H1 (cell line): Measurements from ENCODE around the gene RMRP. TPM values are rescaled to one million over a fixed set of nuclear protein-coding genes. Genes with fewer than 3 reads are reported as not detected.
"Not testable (repeated sequence)": the region's sequence is repeated elsewhere in the genome, so short reads cannot be mapped to it uniquely, and the experiment has no call there.

Source experiments
- CTCF ChIA-PET: fragments of 300-600 bp; sonication (Branson Sonifier 250); formaldehyde crosslinking; loops from one replicate; lab custom pipeline; 2021; ENCODE audit not compliant: partially characterized antibody; lab: Charles Lee
- POLR2A ChIA-PET: fragments of 300-600 bp; sonication (Branson Sonifier 250); formaldehyde crosslinking; loops from one replicate; lab custom pipeline; 2021; ENCODE audit warnings: inconsistent platforms; ENCODE audit not compliant: partially characterized antibody; lab: Charles Lee
- DNase-seq, 2 experiments: peaks; one replicate each; pipeline versions ENCODE4 v3.0.0 to v3.0.0-alpha.2; 2010 to 2022; ENCODE audit warnings: low spot score in 2 of 2, low read depth in 1 of 2, mixed read lengths in 1 of 2
- FAIRE-seq: peaks from 2 replicates; lab custom pipeline; 2011; peaks lifted over from hg19 to GRCh38; lab: Jason Lieb, UNC
- H2AFZ ChIP-seq: 2 replicates; pipeline ENCODE4 v1.8.1; 2012; ENCODE audit warnings: low read length, inconsistent platforms
- H2AK5ac ChIP-seq: 2 replicates; pipeline ENCODE4 v1.6.1; 2013; ENCODE audit warnings: low read depth, low read length
- H2BK120ac ChIP-seq: replicated peaks from 2 replicates; pipeline ENCODE3; 2013; ENCODE audit warnings: low read depth, low read length, inconsistent platforms
- H2BK12ac ChIP-seq: 2 replicates; pipeline ENCODE4 v1.6.1; 2013; ENCODE audit warnings: low read depth, low read length
- H2BK15ac ChIP-seq: 2 replicates; pipeline ENCODE4 v1.6.1; 2013; ENCODE audit warnings: low read length
- H2BK20ac ChIP-seq: 2 replicates; pipeline ENCODE4 v1.6.1; 2013; ENCODE audit warnings: low read length
- H2BK5ac ChIP-seq: 2 replicates; pipeline ENCODE4 v1.6.1; 2013; ENCODE audit warnings: low read depth, low read length
- H3K14ac ChIP-seq: 2 replicates; pipeline ENCODE4 v1.6.1; 2013; ENCODE audit warnings: inconsistent platforms; ENCODE audit not compliant: insufficient read length
- H3K18ac ChIP-seq: 2 replicates; pipeline ENCODE4 v1.6.1; 2013; ENCODE audit warnings: low read length; ENCODE audit errors: extremely low read depth
- H3K23ac ChIP-seq: 2 replicates; pipeline ENCODE4 v1.6.1; 2013; ENCODE audit warnings: inconsistent platforms; ENCODE audit not compliant: insufficient read length
- H3K23me2 ChIP-seq: 2 replicates; pipeline ENCODE4 v1.6.1; 2013; ENCODE audit warnings: low read depth, low read length
- H3K27ac ChIP-seq: 2 replicates; pipeline ENCODE4 v1.6.1; 2011; ENCODE audit warnings: low read depth, low read length, inconsistent platforms
- H3K27me3 ChIP-seq, 4 experiments: replicated peaks in 1 of 4; 1 replicate in 1 of 4; 2 replicates in 3 of 4; pipeline versions ENCODE4 v1.6.1 to v1.8.1; 2011 to 2013; ENCODE audit warnings: low read length in 3 of 4, mild to moderate bottlenecking in 3 of 4, inconsistent platforms in 2 of 4, mixed read lengths in 2 of 4, moderate library complexity in 1 of 4; ENCODE audit not compliant: control insufficient read depth in 3 of 4, insufficient read depth in 3 of 4; ENCODE audit errors: extremely low read depth in 1 of 4
- H3K36me3 ChIP-seq, 4 experiments: 2 replicates each; pipeline versions ENCODE4 v1.6.1 to v1.8.1; 2011 to 2013; ENCODE audit warnings: mild to moderate bottlenecking in 4 of 4, low read length in 3 of 4, moderate library complexity in 2 of 4, control low read depth in 1 of 4, inconsistent platforms in 1 of 4; ENCODE audit not compliant: insufficient read depth in 4 of 4, control insufficient read depth in 2 of 4
- H3K4ac ChIP-seq: replicated peaks from 2 replicates; pipeline ENCODE3; 2013; ENCODE audit warnings: low read length, low read depth, mixed read lengths, inconsistent platforms; ENCODE audit not compliant: insufficient read length
- H3K4me1 ChIP-seq, 4 experiments: replicated peaks in 1 of 4; 1 replicate in 1 of 4; 2 replicates in 3 of 4; pipeline versions ENCODE4 v1.6.1 to v1.8.1; 2011 to 2013; ENCODE audit warnings: low read length in 3 of 4, inconsistent platforms in 2 of 4, mixed read lengths in 1 of 4; ENCODE audit not compliant: insufficient read depth in 4 of 4, control insufficient read depth in 3 of 4
- H3K4me2 ChIP-seq, 2 experiments: 2 replicates each; pipeline versions ENCODE4 v1.6.1 to v1.8.1; 2011 to 2013; ENCODE audit warnings: low read depth in 2 of 2, low read length in 2 of 2, control low read depth in 1 of 2, inconsistent platforms in 1 of 2, mild to moderate bottlenecking in 1 of 2; ENCODE audit not compliant: insufficient read depth in 1 of 2
- H3K4me3 ChIP-seq, 4 experiments: fragments of 200-600, 300-600 bp in 1 of 4; sonication (generic), shearing (Covaris generic), sonication (Bioruptor Twin) in 1 of 4; 2 replicates each; pipeline versions ENCODE4 v1.5.1 to v1.8.1; 2011 to 2016; ENCODE audit warnings: low read length in 4 of 4, low read depth in 3 of 4, control low read depth in 2 of 4, inconsistent platforms in 2 of 4, mild to moderate bottlenecking in 2 of 4, mixed read lengths in 1 of 4, moderate library complexity in 1 of 4; ENCODE audit not compliant: insufficient read depth in 2 of 4; ENCODE audit errors: extremely low read depth in 1 of 4
- H3K56ac ChIP-seq: replicated peaks from 2 replicates; pipeline ENCODE3; 2013; ENCODE audit warnings: low read depth, mild to moderate bottlenecking, mixed read lengths, low read length, inconsistent platforms; ENCODE audit not compliant: insufficient read length
- H3K79me1 ChIP-seq: 2 replicates; pipeline ENCODE4 v1.6.1; 2013; ENCODE audit warnings: low read depth, low read length, control low read depth
- H3K79me2 ChIP-seq, 2 experiments: 2 replicates each; pipeline versions ENCODE4 v1.6.1 to v1.8.1; 2012 to 2013; ENCODE audit warnings: low read length in 2 of 2, mild to moderate bottlenecking in 2 of 2, inconsistent platforms in 1 of 2; ENCODE audit not compliant: insufficient read depth in 2 of 2, control insufficient read depth in 1 of 2
- H3K9ac ChIP-seq, 4 experiments: replicated peaks in 1 of 4; 1 replicate in 1 of 4; 2 replicates in 3 of 4; pipeline versions ENCODE4 v1.6.1 to v1.8.1; 2011 to 2013; ENCODE audit warnings: low read depth in 3 of 4, low read length in 3 of 4, control low read depth in 2 of 4, mild to moderate bottlenecking in 2 of 4, moderate library complexity in 2 of 4, inconsistent platforms in 1 of 4; ENCODE audit errors: extremely low read depth in 1 of 4
- H3K9me3 ChIP-seq, 2 experiments: 2 replicates each; pipeline versions ENCODE4 v1.6.1 to v1.8.1; 2012 to 2013; ENCODE audit warnings: mild to moderate bottlenecking in 2 of 2, moderate library complexity in 2 of 2, control low read depth in 1 of 2, inconsistent platforms in 1 of 2, low read depth in 1 of 2, low read length in 1 of 2, mixed read lengths in 1 of 2; ENCODE audit not compliant: insufficient read depth in 2 of 2
- H4K20me1 ChIP-seq, 2 experiments: replicated peaks in 1 of 2; 2 replicates each; pipeline versions ENCODE3 to v1.8.1; 2011 to 2013; ENCODE audit warnings: inconsistent platforms in 2 of 2, low read length in 2 of 2, mild to moderate bottlenecking in 1 of 2; ENCODE audit not compliant: insufficient read depth in 2 of 2, control insufficient read depth in 1 of 2
- H4K5ac ChIP-seq: 2 replicates; pipeline ENCODE4 v1.6.1; 2013; ENCODE audit warnings: low read length, low read depth, mixed read lengths, inconsistent platforms; ENCODE audit not compliant: insufficient read length
- H4K8ac ChIP-seq: 2 replicates; pipeline ENCODE4 v1.8.0; 2013; ENCODE audit warnings: mild to moderate bottlenecking, moderate library complexity, low read length, inconsistent platforms; ENCODE audit not compliant: insufficient read depth; ENCODE audit errors: extremely low read depth
- H4K91ac ChIP-seq: replicated peaks from 2 replicates; pipeline ENCODE3; 2013; ENCODE audit warnings: low read length, mixed read lengths, inconsistent platforms; ENCODE audit not compliant: insufficient read length
- TAF1 ChIP-seq: IDR thresholded peaks from 2 replicates; pipeline ENCODE4 v1.6.1; 2011; ENCODE audit warnings: mild to moderate bottlenecking, low read depth, low read length
- YY1 ChIP-seq: IDR thresholded peaks from 2 replicates; pipeline ENCODE4 v1.6.1; 2011; ENCODE audit warnings: low read depth, mild to moderate bottlenecking, low read length
- WGBS, 2 experiments: shearing (Covaris generic) in 1 of 2; methylation state at CpG; one replicate each; pipeline versions ENCODE4 v1.1.6 to v1.1.7; 2013 to 2015; ENCODE audit warnings: low lambda C conversion rate in 2 of 2, mixed read lengths in 2 of 2, inconsistent platforms in 1 of 2, low coverage in 1 of 2, missing lambda C conversion rate in 1 of 2; ENCODE audit not compliant: insufficient replicate concordance in 2 of 2, insufficient coverage in 1 of 2, insufficient read length in 1 of 2; ENCODE audit errors: extremely low coverage in 1 of 2, missing lambda C conversion rate in 1 of 2; 5-methylcytosine and 5-hydroxymethylcytosine counted together
- polyA plus RNA-seq, 7 experiments: library from polyadenylated mRNA; depleted of rRNA in 3 of 7; stranded (reverse) in 5 of 7; unstranded in 2 of 7; fragments of >200 nt in 5 of 7; fragments of 200-250 nt in 2 of 7; gene quantifications; 1 replicate in 5 of 7; 2 replicates in 1 of 7; 4 replicates in 1 of 7; pipeline versions ENCODE4 v1.2.1 to v1.2.3, GENCODE V29; 2011 to 2013; ENCODE audit warnings: missing spikeins in 2 of 7, mixed read lengths in 2 of 7
- total RNA-seq: library from RNA; stranded (reverse); fragmentation: NEBNext Ultra II Directional; extraction: Animal tissue kit (Norgen Biotek cat#: 25700); gene quantifications from 2 replicates; pipeline ENCODE4 v1.2.1, GENCODE V29; 2021

The RMRP gene
- total and polyA plus RNA-seq, 2 of the 8 experiments (the other 6 are each of a cell fraction or from before 2014, with no cell fraction given) = 169 to 14,987 TPM

DNA sequence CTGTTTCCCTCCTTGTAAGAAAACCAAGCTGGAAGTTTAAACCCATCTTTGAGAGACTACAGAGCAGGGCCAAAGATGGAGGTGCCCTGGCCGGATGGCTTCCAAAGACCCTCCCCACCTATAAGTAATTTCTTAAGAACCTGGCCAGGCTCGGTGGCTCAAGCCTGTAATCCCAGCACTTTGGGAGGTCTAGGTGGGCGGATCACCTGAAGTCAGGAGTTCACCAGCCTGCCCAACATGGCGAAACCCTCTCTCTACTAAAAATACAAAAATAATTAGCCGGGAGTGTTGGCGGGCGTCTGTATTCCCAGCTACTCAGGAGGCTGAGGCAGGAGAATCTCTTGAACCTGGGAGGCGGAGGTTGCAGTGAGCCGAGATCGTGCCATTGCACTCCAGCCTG lies 12.1 kb downstream of the RMRP start:
- H3K79me1 ChIP-seq, H3K27me3 ChIP-seq, H3K9ac ChIP-seq, H3K18ac ChIP-seq, H2BK12ac ChIP-seq, H2AFZ ChIP-seq, H4K5ac ChIP-seq, H2BK120ac ChIP-seq, H3K36me3 ChIP-seq, H3K14ac ChIP-seq, FAIRE-seq: not testable (repeated sequence)
- POLR2A ChIA-PET = interaction anchor here (0.6 to 6.2 kb wide), 10 partner anchors 11 to 171 kb away, joined by 3 to 53 read pairs (median 7); partner anchors contain the start of genes CCDC107, CREB3, RMRP and TLN1
- Histone ChIP-seq H3K23me2 (peaks cover 10% of the 10 kb centered on the region; the same call in 1 of the 2 replicates), H3K4me3 (peak overlapping the region; percentile 56 to 79 (median 60)), H3K4me2 (peak overlapping the region; percentile 72 to 82)
- WGBS, 2 experiments = 26% methylated on average over 10 of the region's 10 CpGs; no CpG with 5 or more reads in 1 of the 2 experiments
- TF ChIP-seq TAF1 (0 out of 2 replicates have a peak, but pooled peaks have one; percentile 8), YY1 (peak; percentile 19; the same call in 1 of the 2 replicates)
- TF ChIP-seq, all 59 proteins: peak for 2; not testable (repeated sequence) for 57
- H2AK5ac ChIP-seq, H4K91ac ChIP-seq, H3K79me2 ChIP-seq, DNase-seq, H4K20me1 ChIP-seq, H2BK15ac ChIP-seq, H3K4ac ChIP-seq, H3K23ac ChIP-seq, H3K56ac ChIP-seq, H3K9me3 ChIP-seq, H3K27ac ChIP-seq, H4K8ac ChIP-seq, H2BK20ac ChIP-seq: not testable (repeated sequence)
- CTCF ChIA-PET = interaction anchor here (0.6 to 8.1 kb wide), 24 partner anchors 14 to 607 kb away, joined by 3 to 149 read pairs (median 4); partner anchors contain the start of genes ARHGEF39, CCDC107, RMRP and TPM2
- peak overlapping the region; percentile 16; the same call in 1 of the 2 replicates for H2BK5ac ChIP-seq
- peaks cover 0 to 12% (median 6%) of the 10 kb centered on the region in 4 experiments; a peak in 4 of 7 replicates for H3K4me1 ChIP-seq
